HEK293 (cell line): ENCODE results near the gene REPS2.
A peak's percentile ranks its signal among the peaks of the same experiment; 100 is the strongest.

Source experiments
- CTCF ChIA-PET: fragments of 350-600 bp; formaldehyde crosslinking; extraction: SDS; loops from one replicate; lab custom pipeline; 2021; ENCODE audit warnings: antibody characterized with exemption; lab: Yijun Ruan, JAX
- POLR2A ChIA-PET: fragments of 300-600 bp; formaldehyde crosslinking; extraction: SDS; loops from one replicate; lab custom pipeline; 2020; ENCODE audit warnings: antibody characterized with exemption, inconsistent platforms; lab: Yijun Ruan, JAX
- H3K27ac ChIP-seq: fragments of 200-500 bp; sonication (Bioruptor generic); 2 replicates; pipeline ENCODE4 v1.5.1; 2014; ENCODE audit warnings: low read depth, low read length, control low read depth, inconsistent platforms; ENCODE audit errors: extremely low read depth
- H3K36me3 ChIP-seq, 2 experiments: fragments of 200-500 bp in 1 of 2; sonication (Bioruptor generic) in 1 of 2; 1 replicate in 1 of 2; 2 replicates in 1 of 2; pipeline ENCODE4 v1.5.1; 2014 to 2017; ENCODE audit warnings: inconsistent platforms in 2 of 2, low read length in 2 of 2; ENCODE audit not compliant: control insufficient read depth in 2 of 2, insufficient read depth in 1 of 2
- H3K4me1 ChIP-seq: fragments of 200-500 bp; sonication (Bioruptor generic); 2 replicates; pipeline ENCODE4 v1.5.1; 2014; ENCODE audit warnings: mild to moderate bottlenecking, low read length, inconsistent platforms; ENCODE audit not compliant: control insufficient read depth, insufficient read depth
- H3K4me3 ChIP-seq: 2 replicates; pipeline ENCODE4 v1.5.1; 2011; ENCODE audit warnings: low read depth, mild to moderate bottlenecking, control low read depth, low read length, moderate library complexity
- H3K9me3 ChIP-seq: fragments of 200-500 bp; sonication (Bioruptor generic); 2 replicates; pipeline ENCODE4 v1.5.1; 2014; ENCODE audit warnings: low read depth, low read length, inconsistent platforms; ENCODE audit not compliant: control insufficient read depth, insufficient read depth
- BCL6B ChIP-seq: fragments of 450-650 bp; formaldehyde crosslinking; IDR thresholded peaks from 2 replicates; pipeline ENCODE4 v1.5.1; 2017; ENCODE audit warnings: missing biosample characterization, missing genetic modification characterization
- ELK4 ChIP-seq: IDR thresholded peaks from 2 replicates; pipeline ENCODE4 v1.6.1; 2011; ENCODE audit warnings: mild to moderate bottlenecking, low read depth, low read length, borderline replicate concordance
- ZBTB11 ChIP-seq: fragments of 450-650 bp; formaldehyde crosslinking; conservative IDR thresholded peaks from 2 replicates; pipeline ENCODE4 v1.5.1; 2016; ENCODE audit warnings: low read depth, missing biosample characterization, missing genetic modification characterization
- ZBTB17 ChIP-seq: fragments of 450-650 bp; formaldehyde crosslinking; IDR thresholded peaks from 2 replicates; pipeline ENCODE4 v1.5.1; 2016; ENCODE audit warnings: missing biosample characterization, missing genetic modification characterization
- ZFP37 ChIP-seq: fragments of 450-650 bp; formaldehyde crosslinking; IDR thresholded peaks from 2 replicates; pipeline ENCODE4 v1.5.1; 2016; ENCODE audit warnings: missing biosample characterization, missing genetic modification characterization
- ZNF175 ChIP-seq: fragments of 450-650 bp; formaldehyde crosslinking; IDR thresholded peaks from 2 replicates; pipeline ENCODE4 v1.5.1; 2016; ENCODE audit warnings: missing biosample characterization, missing genetic modification characterization
- ZNF184 ChIP-seq: fragments of 450-650 bp; IDR thresholded peaks from 2 replicates; pipeline ENCODE4 v1.5.1; 2018; ENCODE audit warnings: missing biosample characterization, mild to moderate bottlenecking, missing genetic modification characterization
- ZNF239 ChIP-seq: fragments of 450-650 bp; formaldehyde crosslinking; IDR thresholded peaks from 2 replicates; pipeline ENCODE4 v1.5.1; 2016; ENCODE audit warnings: missing biosample characterization, missing genetic modification characterization
- ZNF394 ChIP-seq: fragments of 450-650 bp; formaldehyde crosslinking; IDR thresholded peaks from 2 replicates; pipeline ENCODE4 v1.5.1; 2016; ENCODE audit warnings: missing biosample characterization, missing genetic modification characterization, mild to moderate bottlenecking, moderate library complexity, borderline replicate concordance
- ZNF426 ChIP-seq: fragments of 450-650 bp; formaldehyde crosslinking; IDR thresholded peaks from 2 replicates; pipeline ENCODE4 v1.5.1; 2017; ENCODE audit warnings: missing biosample characterization, missing genetic modification characterization, mild to moderate bottlenecking, inconsistent platforms, moderate library complexity
- ZNF433 ChIP-seq: fragments of 450-650 bp; formaldehyde crosslinking; IDR thresholded peaks from 2 replicates; pipeline ENCODE4 v1.5.1; 2016; ENCODE audit warnings: missing biosample characterization, missing genetic modification characterization, low read depth
- ZNF514 ChIP-seq: fragments of 450-650 bp; formaldehyde crosslinking; IDR thresholded peaks from 2 replicates; pipeline ENCODE4 v1.5.1; 2016; ENCODE audit warnings: missing biosample characterization, missing genetic modification characterization
- ZNF518A ChIP-seq: fragments of 450-650 bp; formaldehyde crosslinking; conservative IDR thresholded peaks from 2 replicates; pipeline ENCODE4 v1.5.1; 2016; ENCODE audit warnings: low read depth, missing biosample characterization, missing genetic modification characterization
- ZNF555 ChIP-seq: fragments of 450-650 bp; formaldehyde crosslinking; conservative IDR thresholded peaks from 2 replicates; pipeline ENCODE4 v1.5.1; 2017; ENCODE audit warnings: missing biosample characterization, mild to moderate bottlenecking, missing genetic modification characterization, inconsistent platforms
- ZNF623 ChIP-seq: fragments of 450-650 bp; formaldehyde crosslinking; IDR thresholded peaks from 2 replicates; pipeline ENCODE4 v1.5.1; 2016; ENCODE audit warnings: missing biosample characterization, missing genetic modification characterization
- ZNF624 ChIP-seq: fragments of 450-650 bp; formaldehyde crosslinking; IDR thresholded peaks from 2 replicates; pipeline ENCODE4 v1.5.1; 2017; ENCODE audit warnings: missing biosample characterization, missing genetic modification characterization
- ZNF629 ChIP-seq: fragments of 450-650 bp; formaldehyde crosslinking; IDR thresholded peaks from 2 replicates; pipeline ENCODE4 v1.5.1; 2017; ENCODE audit warnings: missing biosample characterization, missing genetic modification characterization
- ZNF677 ChIP-seq: fragments of 450-650 bp; IDR thresholded peaks from 2 replicates; pipeline ENCODE4 v1.5.0; 2018; ENCODE audit warnings: missing biosample characterization, mild to moderate bottlenecking, missing genetic modification characterization, moderate library complexity
- ZSCAN4 ChIP-seq: fragments of 450-650 bp; formaldehyde crosslinking; IDR thresholded peaks from 2 replicates; pipeline ENCODE4 v1.5.1; 2017; ENCODE audit warnings: missing biosample characterization, missing genetic modification characterization
- ZXDB ChIP-seq: fragments of 450-650 bp; formaldehyde crosslinking; IDR thresholded peaks from 2 replicates; pipeline ENCODE4 v1.5.1; 2016; ENCODE audit warnings: missing biosample characterization, missing genetic modification characterization

REPS2 gene

GRCh38 chrX:16923157-16923556, 23.3 kb upstream of the REPS2 start:
- ChIA-PET CTCF (interaction anchor here (0.9 kb wide), 1 partner anchor 12 kb away, joined by 4 read pairs; no protein-coding TSS in a partner anchor), POLR2A (no interaction called here)
- Histone ChIP-seq H3K4me1 (no peaks in the 10 kb centered on the region), H3K9me3 (no peaks in the 10 kb centered on the region), H3K4me3 (no peak overlapping the region), H3K36me3 (no peaks in the 10 kb centered on the region), H3K27ac (no peak overlapping the region)
- TF ChIP-seq ZNF518A (tag by site-specific recombination) = peak; percentile 56; the same call in 1 of the 2 replicates
- no peak for TF ChIP-seq ZNF239 (tag by site-specific recombination)
- TF ChIP-seq ZNF555 (tag by site-specific recombination) = peak; percentile 67
- TF ChIP-seq ZNF394 = peak; percentile 75; the same call in 1 of the 2 replicates
- peak; percentile 24; the same call in 1 of the 2 replicates for TF ChIP-seq ZXDB
- TF ChIP-seq ZNF433 (tag by site-specific recombination) = no peak
- no peak for TF ChIP-seq ZNF624 (tag by site-specific recombination)
- no peak for TF ChIP-seq ZBTB17 (tag by site-specific recombination)
- TF ChIP-seq ZNF623 (tag by site-specific recombination) = peak; percentile 30; the same call in 1 of the 2 replicates
- no peak for TF ChIP-seq ZNF175
- peak; percentile 76 for TF ChIP-seq ZNF426 (tag by site-specific recombination)
- peak; percentile 50 for TF ChIP-seq ZBTB11 (tag by site-specific recombination)
- no peak for TF ChIP-seq ZFP37 (tag by site-specific recombination)
- no peak for TF ChIP-seq ELK4

GRCh38 chrX:16924631-16925480, 21.6 kb upstream of the REPS2 start:
- H3K9me3 ChIP-seq = no peaks in the 10 kb centered on the region
- H3K4me3 ChIP-seq = no peak overlapping the region
- H3K36me3 ChIP-seq = no peaks in the 10 kb centered on the region
- H3K4me1 ChIP-seq = no peaks in the 10 kb centered on the region
- CTCF ChIA-PET = interaction anchor here (0.6 to 1.0 kb wide), 2 partner anchors 42 to 122 kb away, joined by 3 read pairs; no protein-coding TSS in a partner anchor
- H3K27ac ChIP-seq = no peak overlapping the region
- POLR2A ChIA-PET = no interaction called here
- TF ChIP-seq ZSCAN4 (tag by site-specific recombination) (no peak), ZNF677 (no peak), ZNF514 (tag by site-specific recombination) (no peak), BCL6B (tag by site-specific recombination) (no peak), ZNF184 (tag by site-specific recombination) (peak; percentile 98), ZNF629 (tag by site-specific recombination) (no peak)
